Osteoblast (primary cell): ENCODE results near the gene KNG1. TPM values are rescaled to one million over a fixed set of nuclear protein-coding genes. Genes with fewer than 3 reads are reported as not detected.
A peak's percentile ranks its signal among the peaks of the same experiment; 100 is the strongest.

Source experiments
- DNase-seq: peaks from one replicate; pipeline ENCODE4 v3.0.0; 2011; ENCODE audit warnings: low spot score, mixed read lengths; ENCODE audit not compliant: insufficient read length; ENCODE audit errors: missing footprints
- H2AFZ ChIP-seq: 2 replicates; pipeline ENCODE4 v1.6.0; 2011; ENCODE audit warnings: mild to moderate bottlenecking, low read length
- H3K27ac ChIP-seq: 2 replicates; pipeline ENCODE4 v1.5.1; 2011; ENCODE audit warnings: mild to moderate bottlenecking, low read depth, low read length, moderate library complexity
- H3K27me3 ChIP-seq: 2 replicates; pipeline ENCODE4 v1.6.0; 2012; ENCODE audit warnings: mild to moderate bottlenecking, control low read depth, inconsistent platforms, low read length, moderate library complexity; ENCODE audit not compliant: insufficient read depth
- H3K36me3 ChIP-seq: 2 replicates; pipeline ENCODE4 v1.5.1; 2011; ENCODE audit warnings: mild to moderate bottlenecking, low read length, control low read depth, moderate library complexity; ENCODE audit not compliant: insufficient read depth
- H3K4me1 ChIP-seq: 2 replicates; pipeline ENCODE4 v1.5.1; 2011; ENCODE audit warnings: mild to moderate bottlenecking, low read length, control low read depth, moderate library complexity; ENCODE audit not compliant: insufficient read depth
- H3K4me2 ChIP-seq: 2 replicates; pipeline ENCODE4 v1.6.0; 2011; ENCODE audit warnings: mild to moderate bottlenecking, low read length; ENCODE audit not compliant: insufficient read depth
- H3K4me3 ChIP-seq: fragments of 200-600 bp; sonication (generic); 3 replicates; pipeline ENCODE4 v1.5.1; 2012; ENCODE audit warnings: mild to moderate bottlenecking, low read length, inconsistent platforms; ENCODE audit not compliant: insufficient read depth
- H3K79me2 ChIP-seq: 2 replicates; pipeline ENCODE4 v1.6.0; 2012; ENCODE audit warnings: mild to moderate bottlenecking, low read length, control low read depth, inconsistent platforms; ENCODE audit not compliant: insufficient read depth
- H3K9me3 ChIP-seq: 2 replicates; pipeline ENCODE4 v1.5.1; 2011; ENCODE audit warnings: low read depth, low read length, control low read depth
- H4K20me1 ChIP-seq: 2 replicates; pipeline ENCODE4 v1.6.0; 2012; ENCODE audit warnings: mild to moderate bottlenecking, low read length, control low read depth; ENCODE audit not compliant: insufficient read depth
- total RNA-seq: library from RNA; depleted of rRNA; stranded (reverse); fragments of >200 nt; gene quantifications from 2 replicates; pipeline ENCODE4 v1.2.3, GENCODE V29; 2012
- TF ChIP-seq, protein P1 (sequence below): IDR thresholded peaks from 2 replicates; pipeline ENCODE4 v1.5.1; 2011; ENCODE audit warnings: mild to moderate bottlenecking, low read depth, low read length, moderate library complexity; ENCODE audit errors: extremely low read depth

KNG1 gene
- total RNA-seq, 1 donor, result not detected

DNA sequence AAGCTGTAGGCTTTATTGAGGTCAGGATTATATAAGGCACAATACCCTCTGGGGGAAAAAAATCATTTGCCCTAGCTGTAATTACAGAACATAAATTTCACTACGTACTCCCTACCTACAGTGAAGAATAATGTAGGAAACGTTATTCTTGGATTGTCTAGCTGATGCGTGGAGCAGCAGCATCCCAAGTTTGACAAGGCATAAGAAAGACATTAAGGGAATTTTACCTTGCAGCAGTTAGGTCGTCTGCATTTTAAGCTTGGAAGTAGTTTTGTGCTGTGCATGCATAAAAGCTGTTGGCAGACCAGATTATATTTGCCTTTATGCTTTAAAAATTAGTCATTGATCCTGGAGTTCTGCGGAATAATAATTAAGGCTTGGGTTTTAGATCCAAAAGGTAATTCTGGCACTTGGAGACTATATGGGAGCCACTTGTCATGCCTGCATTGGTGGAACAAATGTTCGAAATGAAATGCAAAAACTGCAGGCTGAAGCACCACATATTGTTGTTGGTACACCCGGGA is 68.4 kb downstream of the KNG1 start:
- peaks cover 33% of the 10 kb centered on the region for H3K4me1 ChIP-seq
- H3K4me3 ChIP-seq, result peak overlapping the region; percentile 100
- H3K36me3 ChIP-seq, result peaks cover 65% of the 10 kb centered on the region
- H3K4me2 ChIP-seq, result peak overlapping the region; percentile 73
- no peaks in the 10 kb centered on the region for H3K27me3 ChIP-seq
- TF ChIP-seq, protein P1, sequence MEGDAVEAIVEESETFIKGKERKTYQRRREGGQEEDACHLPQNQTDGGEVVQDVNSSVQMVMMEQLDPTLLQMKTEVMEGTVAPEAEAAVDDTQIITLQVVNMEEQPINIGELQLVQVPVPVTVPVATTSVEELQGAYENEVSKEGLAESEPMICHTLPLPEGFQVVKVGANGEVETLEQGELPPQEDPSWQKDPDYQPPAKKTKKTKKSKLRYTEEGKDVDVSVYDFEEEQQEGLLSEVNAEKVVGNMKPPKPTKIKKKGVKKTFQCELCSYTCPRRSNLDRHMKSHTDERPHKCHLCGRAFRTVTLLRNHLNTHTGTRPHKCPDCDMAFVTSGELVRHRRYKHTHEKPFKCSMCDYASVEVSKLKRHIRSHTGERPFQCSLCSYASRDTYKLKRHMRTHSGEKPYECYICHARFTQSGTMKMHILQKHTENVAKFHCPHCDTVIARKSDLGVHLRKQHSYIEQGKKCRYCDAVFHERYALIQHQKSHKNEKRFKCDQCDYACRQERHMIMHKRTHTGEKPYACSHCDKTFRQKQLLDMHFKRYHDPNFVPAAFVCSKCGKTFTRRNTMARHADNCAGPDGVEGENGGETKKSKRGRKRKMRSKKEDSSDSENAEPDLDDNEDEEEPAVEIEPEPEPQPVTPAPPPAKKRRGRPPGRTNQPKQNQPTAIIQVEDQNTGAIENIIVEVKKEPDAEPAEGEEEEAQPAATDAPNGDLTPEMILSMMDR, result no peak
- H3K79me2 ChIP-seq, result peaks cover 46% of the 10 kb centered on the region
- H3K27ac ChIP-seq, result peak overlapping the region; percentile 100
- DNase-seq, result no peak
- H3K9me3 ChIP-seq, result no peaks in the 10 kb centered on the region
- no peak overlapping the region for H2AFZ ChIP-seq
- H4K20me1 ChIP-seq, result peaks cover 69% of the 10 kb centered on the region

DNA sequence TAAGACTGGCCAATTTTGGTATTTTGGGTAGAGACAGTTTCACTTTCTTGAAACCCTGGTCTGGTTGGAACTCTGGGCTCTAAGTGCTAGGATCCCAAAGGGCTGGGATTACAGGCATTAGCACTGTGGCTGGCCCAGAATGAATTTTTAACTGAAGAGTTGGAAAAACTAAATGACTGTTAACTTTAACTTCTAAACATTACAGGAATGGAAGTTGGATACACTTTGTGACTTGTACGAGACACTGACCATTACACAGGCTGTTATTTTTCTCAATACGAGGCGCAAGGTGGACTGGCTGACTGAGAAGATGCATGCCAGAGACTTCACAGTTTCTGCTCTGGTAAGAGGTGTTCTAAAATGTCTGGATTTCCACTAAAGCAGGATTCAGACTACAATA is 69.8 kb downstream of the KNG1 start:
- Histone ChIP-seq H4K20me1 (peaks cover 72% of the 10 kb centered on the region), H2AFZ (no peak overlapping the region), H3K36me3 (peaks cover 65% of the 10 kb centered on the region), H3K4me1 (peaks cover 33% of the 10 kb centered on the region), H3K9me3 (no peaks in the 10 kb centered on the region), H3K79me2 (peaks cover 46% of the 10 kb centered on the region), H3K27ac (peak overlapping the region; percentile 26), H3K27me3 (no peaks in the 10 kb centered on the region), H3K4me2 (peak overlapping the region; percentile 73), H3K4me3 (peak overlapping the region; percentile 100)
- DNase-seq, result no peak
- TF ChIP-seq, protein P1, result no peak

DNA sequence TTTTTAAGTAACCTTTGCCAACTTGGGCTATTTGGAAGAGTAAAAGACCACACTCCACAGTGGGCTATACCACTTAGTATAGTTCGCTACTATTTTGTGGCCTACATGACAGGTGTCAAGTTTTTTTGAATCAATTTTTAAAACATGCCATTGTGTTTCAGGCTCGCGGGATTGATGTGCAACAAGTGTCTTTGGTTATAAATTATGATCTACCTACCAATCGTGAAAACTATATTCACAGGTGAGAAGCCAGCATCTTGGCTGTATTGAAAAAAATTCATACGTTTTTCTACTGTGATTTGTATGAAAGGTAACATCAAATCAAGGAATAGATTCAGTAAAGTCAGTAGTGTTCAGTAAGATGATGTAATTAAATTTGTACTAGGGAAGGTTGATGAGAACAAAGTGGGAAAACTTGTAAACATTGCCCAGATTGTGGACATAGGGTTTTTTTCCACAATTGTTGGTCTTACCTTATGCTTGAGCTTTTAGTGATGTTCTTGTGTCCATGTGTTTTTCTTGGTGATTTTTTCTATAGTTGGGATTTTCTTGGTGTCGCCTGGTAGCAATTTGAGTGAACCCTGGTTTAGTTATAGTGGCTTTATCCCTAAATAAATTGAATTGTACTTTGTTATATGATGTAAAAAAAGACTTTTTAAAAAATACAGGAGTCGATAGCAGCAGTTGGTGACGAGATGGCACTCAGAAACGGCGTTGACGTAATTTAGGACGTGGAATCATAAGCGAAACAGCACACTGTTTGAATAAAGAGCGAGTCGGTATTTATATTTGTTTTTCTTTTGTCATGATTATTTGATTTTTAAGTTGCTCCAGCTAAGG is 70.7 kb downstream of the KNG1 start:
- no peak for DNase-seq
- Histone ChIP-seq H3K4me2 (peak overlapping the region; percentile 73), H3K79me2 (peaks cover 46% of the 10 kb centered on the region), H3K27ac (no peak overlapping the region), H3K36me3 (peaks cover 72% of the 10 kb centered on the region), H3K9me3 (no peaks in the 10 kb centered on the region), H3K4me1 (peaks cover 28% of the 10 kb centered on the region), H3K27me3 (no peaks in the 10 kb centered on the region), H3K4me3 (peak overlapping the region; percentile 100), H4K20me1 (peaks cover 72% of the 10 kb centered on the region), H2AFZ (no peak overlapping the region)
- TF ChIP-seq, protein P1, result no peak
